SK-MEL-5 (cell line): ENCODE data around the gene TBC1D1. TPM values are rescaled to one million over a fixed set of nuclear protein-coding genes. Genes with fewer than 3 reads are reported as not detected.
"Not testable (repeated sequence)": the region's sequence is repeated elsewhere in the genome, so short reads cannot be mapped to it uniquely, and the experiment has no call there.

ENCODE experiments used
- DNase-seq: peaks from one replicate; pipeline ENCODE4 v3.0.0-alpha.2; 2016; ENCODE audit warnings: low read depth, low spot score
- in situ Hi-C: cut with HindIII; loops from 2 replicates; pipeline ENCODE4 v1.10.0; 2016; ENCODE audit warnings: low sequenced_read_pairs, high pct_unique_total_duplicates, low pct_unique_long_range_greater_than_20kb
- total RNA-seq: library from RNA; depleted of rRNA; stranded (reverse); fragments of >200 nt; shearing (Covaris generic); gene quantifications from 2 replicates; pipeline ENCODE4 v1.2.3, GENCODE V29; 2014

Gene TBC1D1
- total RNA-seq, 1 experiment from 2014 or later: 54.9 TPM

DNA sequence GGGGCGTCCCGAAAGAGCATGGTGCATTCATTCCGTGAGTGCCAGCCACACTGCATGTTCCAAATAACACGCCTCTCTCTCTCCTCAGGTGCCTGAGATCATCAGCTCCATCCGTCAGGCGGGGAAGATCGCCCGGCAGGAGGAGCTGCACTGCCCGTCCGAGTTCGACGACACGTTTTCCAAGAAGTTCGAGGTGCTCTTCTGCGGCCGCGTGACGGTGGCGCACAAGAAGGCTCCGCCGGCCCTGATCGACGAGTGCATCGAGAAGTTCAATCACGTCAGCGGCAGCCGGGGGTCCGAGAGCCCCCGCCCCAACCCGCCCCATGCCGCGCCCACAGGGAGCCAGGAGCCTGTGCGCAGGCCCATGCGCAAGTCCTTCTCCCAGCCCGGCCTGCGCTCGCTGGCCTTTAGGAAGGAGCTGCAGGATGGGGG is 123.6 kb downstream of the TBC1D1 start:
- in situ Hi-C loops: no loop called here
- DNase-seq: no peak

DNA sequence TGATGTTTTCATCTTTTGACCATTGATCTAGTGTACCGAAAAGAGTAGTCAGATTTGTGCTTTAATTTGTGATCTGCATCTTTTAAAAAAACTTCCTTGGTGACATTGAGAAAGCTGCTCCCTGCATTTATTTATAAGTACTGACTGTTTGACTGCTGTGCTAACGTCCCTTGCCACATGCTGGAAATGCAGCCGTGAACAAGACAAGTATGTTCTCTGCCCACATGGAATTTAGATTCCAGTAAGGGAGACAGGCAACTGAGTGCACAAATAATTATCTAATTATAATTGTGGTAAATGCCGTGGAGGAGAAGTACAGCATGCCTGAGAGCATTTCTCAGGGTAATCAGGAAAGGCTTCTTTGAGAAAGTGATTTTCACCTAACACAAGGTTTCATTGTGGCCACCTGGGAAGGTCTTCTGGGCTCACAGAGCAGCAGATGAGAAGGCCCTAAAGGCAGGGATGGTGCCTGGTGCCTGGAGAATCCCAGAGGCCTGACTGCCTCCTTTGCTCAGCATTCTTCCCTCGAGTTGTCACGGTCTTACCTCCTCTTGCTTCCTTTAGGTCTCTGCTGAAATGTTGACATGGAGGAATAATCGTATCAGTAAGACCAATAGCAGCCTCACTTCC is 125.1 kb downstream of the TBC1D1 start:
- in situ Hi-C loops: no loop called here
- DNase-seq: no peak

DNA sequence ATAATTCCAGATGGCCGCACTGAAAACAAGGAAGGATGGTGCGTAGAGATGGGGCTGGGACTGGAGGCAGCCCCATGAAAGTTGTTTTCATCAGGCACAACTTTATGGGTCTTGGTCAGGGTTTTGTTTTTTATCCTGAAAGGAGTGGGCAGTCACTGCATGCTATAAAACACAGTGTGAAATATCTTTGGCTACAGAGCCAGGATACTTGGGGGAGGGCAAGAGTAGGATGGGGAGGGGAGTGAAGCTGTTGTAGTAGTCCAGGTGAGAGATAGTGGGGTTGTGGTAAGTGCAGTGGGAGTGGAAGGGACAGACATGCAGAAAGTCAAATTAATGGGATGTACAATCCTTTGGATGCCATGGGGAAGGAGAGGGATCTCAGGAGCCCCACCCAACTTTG is 125.8 kb downstream of the TBC1D1 start:
- in situ Hi-C loops: no loop called here
- DNase-seq: no peak

DNA sequence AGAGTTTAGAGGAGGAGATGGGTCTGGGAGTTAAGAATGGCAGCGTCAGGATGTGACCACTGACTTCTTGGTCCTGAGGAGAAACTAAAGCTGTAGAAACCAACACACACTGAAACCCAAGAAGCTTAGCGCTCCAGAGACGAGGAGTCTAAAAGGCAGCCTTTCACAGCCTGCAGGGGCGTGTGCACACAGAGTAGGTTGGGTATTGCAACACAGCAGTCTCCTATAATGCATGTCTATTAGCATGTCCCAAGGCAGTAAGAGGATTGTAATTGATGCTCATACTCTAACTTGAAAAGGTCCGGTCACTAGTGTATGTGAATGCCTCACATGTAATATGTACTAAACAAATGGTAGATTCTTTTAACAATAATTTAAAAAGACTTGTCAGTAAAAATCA is 126.7 kb downstream of the TBC1D1 start:
- DNase-seq: peak; percentile 19
- in situ Hi-C loops: no loop called here

DNA sequence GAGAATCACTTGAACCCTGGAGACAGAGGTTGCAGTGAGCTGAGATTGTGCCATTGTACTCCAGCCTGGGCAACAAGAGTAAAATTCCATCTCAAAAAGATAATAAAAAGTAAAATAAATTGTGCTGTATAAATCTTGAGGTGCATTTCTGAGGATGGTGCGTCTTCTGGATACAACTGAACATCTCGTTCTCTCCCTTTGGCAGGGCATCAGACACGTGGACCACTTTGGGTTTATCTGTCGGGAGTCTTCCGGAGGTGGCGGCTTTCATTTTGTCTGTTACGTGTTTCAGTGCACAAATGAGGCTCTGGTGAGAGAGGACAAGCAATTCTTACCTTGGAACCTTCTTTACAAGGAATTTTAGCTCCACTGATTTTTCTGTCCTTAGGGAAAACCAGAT is 129.5 kb downstream of the TBC1D1 start:
- in situ Hi-C loops: no loop called here

DNA sequence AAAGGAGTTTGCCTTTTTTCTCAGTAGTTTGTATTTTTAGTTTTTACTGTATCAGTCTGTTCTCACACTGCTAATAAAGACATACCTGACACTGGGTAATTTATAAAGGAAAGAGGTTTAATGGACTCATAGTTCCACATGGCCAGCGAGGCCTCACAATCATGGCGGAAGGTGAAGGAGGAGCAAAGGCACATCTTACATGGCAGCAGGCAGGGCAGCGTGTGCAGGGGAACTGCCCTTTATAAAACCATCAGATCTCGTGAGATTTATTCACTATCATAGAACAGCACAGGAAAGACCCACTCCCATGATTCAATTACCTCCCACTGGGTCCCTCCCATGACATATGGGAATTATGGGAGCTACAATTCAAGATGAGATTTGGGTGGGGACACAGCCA is 130.1 kb downstream of the TBC1D1 start:
- in situ Hi-C loops, DNase-seq: not testable (repeated sequence)

More for the DNA sequence above, 129.5 kb downstream of the TBC1D1 start:
- DNase-seq: no peak

DNA sequence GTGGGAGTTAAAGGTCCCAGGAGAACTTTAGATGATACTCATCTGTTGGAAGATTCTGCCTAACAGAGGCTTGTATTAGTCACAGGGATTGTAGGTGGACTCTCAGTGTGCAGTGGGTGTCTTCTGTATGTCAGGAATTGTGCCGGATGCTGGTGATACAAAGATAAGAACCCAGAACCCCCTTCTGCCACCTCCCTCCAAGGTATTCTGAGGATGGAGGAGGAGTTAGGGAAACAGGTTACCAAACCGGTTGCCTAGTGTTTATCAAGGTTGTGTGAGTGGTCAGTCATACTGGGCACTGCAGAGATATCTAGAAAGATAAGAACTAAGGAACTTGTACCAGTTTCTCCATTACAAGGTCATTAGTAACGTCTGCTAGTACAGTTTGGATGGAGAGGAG is 130.9 kb downstream of the TBC1D1 start:
- in situ Hi-C loops: no loop called here
- DNase-seq: no peak

DNA sequence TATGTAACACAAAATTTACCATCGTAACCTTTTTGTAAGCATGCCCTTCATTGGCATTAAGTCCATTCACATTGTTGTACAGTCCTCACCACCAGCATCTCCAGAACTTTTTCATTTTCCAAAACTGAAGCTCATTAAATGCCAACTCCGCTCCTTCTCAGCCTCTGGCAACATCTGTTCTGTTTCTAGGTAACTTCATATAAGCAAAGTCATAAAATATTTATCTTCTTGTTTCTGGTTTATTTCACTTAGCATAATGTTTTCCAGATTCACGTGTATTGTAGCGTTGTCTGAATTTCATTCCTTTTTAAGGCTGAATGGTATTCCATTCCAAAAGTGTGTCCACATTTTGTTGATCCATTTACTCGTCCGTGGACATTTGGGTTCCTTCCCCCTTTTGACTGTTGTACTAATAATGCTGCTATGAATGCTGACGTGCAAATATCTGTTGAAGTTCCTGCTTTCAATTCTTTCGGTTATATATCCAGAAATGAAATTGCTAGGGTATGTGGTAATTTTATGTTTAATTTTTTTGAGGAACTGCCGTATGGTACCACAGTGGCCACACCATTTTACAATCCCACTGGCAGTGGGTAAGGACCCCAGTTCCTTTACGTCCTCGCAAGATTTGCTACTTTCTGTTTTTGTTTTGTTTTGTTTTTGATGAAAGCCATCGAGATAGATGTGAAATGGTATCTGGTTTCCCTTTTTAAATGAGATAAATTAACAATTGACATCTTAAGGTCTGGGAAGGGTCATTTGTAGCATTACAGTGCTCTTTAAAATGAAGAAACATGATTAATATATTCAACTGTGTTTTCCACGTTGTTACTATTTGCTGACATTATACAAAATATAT is 132.7 kb downstream of the TBC1D1 start:
- in situ Hi-C loops: no loop called here

DNA sequence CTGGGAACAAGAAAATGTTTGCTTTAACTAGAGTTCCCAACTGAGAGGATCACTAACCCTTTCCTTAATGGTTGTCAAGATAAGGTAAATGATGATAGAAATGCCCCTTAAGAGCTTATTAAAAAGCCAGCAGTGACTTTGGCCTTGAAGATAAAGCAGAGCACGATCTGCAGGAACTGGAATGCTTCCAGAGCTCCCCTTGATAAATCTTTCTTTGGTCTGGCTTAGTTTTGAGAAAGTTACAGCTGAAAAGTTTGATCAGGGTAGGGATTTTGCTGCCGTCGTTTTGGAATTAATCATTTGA is 133.3 kb downstream of the TBC1D1 start:
- in situ Hi-C loops: no loop called here
- DNase-seq: no peak

More for the DNA sequence above, 132.7 kb downstream of the TBC1D1 start:
- DNase-seq: no peak

DNA sequence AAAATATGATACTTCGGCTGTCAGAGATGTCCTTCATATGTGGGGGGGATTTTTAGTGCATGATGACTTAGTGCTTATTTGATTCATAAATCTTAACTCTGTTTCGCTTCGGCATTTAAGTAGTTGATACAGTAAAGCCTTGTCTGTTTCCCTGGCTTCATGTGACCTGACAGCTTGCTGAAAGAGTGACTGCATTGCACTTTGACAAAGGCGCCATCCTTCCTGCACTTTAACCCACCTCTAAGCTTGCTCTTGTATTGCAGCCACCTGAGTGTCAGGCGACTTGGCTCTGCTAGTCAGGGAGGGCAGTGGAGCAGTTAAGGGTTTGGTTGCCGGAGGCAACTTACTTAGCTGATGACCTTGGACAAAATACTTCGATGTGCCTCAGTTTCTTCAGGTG is 134.8 kb downstream of the TBC1D1 start:
- in situ Hi-C loops: no loop called here
- DNase-seq: peak; percentile 70

DNA sequence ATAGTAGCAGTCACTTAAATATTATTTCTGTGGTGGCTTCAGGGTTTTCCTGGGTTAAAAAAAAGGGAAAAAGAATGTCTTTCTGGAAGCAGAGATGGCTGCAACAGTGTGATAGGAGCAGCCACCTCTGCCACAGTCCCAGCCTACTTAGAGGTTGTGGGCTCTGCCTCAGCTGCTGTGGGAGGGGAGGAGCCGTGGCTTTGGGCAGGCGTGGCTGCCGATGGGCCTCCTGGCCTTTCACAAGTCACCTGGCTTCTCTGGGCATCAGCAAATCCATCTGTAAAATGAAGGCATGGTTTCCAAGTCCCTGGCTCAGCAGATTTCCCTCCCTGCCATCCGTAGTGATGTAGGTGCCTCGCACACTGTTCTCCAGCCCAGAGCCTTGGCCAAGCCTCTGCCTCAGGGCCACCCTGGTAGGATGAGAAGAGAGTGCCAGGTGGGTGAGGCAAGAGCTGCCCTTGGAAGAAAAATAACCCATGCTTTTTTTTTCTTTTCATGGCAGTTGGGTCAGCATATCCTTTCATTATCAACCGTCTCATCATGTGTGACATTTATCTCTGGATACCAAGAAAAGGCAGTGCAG is 135.4 kb downstream of the TBC1D1 start:
- DNase-seq: peak; percentile 24
- in situ Hi-C loops: no loop called here

DNA sequence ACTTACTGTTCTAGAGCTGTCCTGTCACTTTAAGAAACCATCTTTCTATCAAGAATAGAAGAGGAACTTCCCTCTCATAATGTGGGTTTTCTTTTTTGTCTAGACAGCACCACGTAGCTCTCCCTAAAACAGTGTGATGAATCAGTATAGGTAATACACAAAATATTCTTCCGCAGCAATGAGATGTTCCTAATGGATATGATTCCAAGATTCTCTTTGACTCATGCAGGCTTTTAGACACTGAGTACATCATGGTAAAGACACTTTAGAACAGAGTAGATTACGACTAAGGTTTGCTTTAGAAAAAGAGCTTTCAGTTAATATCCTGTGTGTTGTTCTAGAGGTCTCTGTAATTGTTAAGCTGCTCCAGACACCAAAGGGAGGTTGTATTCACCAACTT is 139.1 kb downstream of the TBC1D1 start:
- DNase-seq: no peak
- in situ Hi-C loops: no loop called here

DNA sequence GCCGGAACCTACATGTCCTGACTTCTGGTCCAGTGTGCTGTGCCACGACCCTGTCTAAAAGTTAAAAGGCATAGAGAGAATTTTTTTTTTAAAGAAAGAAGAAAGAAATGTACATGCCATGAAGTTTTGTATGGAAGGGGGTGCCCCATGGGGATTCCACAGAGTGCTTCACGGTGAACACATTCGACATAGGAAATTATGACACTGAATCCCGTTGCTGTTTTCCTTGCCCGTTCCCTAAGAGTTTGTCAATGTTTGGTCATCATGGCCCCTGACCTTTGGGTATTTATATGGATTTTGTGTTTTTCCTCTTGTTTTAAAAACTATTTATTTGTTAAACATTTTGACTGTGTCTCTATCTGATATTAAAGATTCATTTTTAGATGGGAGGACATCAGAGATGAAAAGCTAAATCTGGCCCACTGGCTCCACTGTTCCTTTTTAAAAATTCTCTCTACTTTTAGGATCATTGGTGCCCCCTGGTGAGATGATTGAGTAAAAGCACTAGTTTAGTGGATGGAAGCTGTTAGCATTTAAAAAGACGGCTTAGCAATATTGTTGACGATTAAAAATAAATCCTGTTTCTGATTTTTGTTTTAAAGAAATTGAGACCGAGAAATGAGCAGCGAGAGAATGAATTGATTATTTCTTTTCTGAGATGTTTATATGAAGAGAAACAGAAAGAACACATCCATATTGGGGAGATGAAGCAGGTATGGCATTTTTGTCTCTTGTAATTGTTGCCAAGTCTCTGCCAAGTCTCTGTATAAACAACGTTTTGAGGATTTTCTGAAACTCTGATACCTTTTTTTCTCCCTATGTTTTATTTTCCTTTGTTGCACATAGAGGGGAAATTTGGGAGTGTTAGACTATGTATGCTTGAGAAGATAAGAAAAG is 144.3 kb downstream of the TBC1D1 start:
- DNase-seq: peak; percentile 72
- in situ Hi-C loops: no loop called here

DNA sequence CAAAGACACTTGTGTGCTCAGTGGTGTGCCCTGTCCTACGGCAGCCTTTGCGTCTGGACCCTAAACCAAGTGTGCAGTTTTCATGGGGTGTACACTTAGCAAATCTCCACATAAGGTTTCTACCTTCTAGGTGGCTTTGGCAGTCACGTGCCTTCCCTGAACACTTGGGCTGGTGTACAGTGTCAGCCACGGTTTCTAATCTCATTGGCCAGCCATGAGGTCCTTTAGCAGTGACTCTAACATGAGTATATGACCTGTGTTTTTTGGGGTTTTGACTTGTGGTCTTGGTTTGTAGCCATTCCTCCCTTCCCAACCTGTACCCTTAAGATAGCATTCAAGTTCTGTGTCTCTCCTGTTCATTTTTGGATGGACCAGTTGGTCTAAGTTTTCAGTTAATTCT is 145.7 kb downstream of the TBC1D1 start:
- in situ Hi-C loops: no loop called here
- DNase-seq: no peak

DNA sequence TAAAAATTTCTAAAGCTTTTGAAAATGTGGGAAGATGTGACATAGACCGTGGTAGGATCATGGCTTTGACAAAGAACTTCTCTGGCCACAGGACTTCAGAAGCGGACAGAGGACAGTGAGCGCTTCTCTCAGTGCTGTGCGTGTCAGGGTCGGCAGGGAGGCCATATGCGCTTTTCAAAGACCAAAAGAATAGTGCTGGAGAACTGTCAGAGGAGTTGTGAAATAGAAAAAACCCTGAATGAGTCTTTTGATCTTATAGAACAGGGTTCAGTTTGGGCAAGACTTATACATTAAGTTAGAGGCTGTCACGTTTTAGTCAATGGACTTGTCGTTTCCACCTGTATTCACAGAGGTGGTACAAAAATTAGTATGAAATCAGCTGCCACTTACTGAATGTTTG is 146.7 kb downstream of the TBC1D1 start:
- in situ Hi-C loops: no loop called here
- no peak for DNase-seq

DNA sequence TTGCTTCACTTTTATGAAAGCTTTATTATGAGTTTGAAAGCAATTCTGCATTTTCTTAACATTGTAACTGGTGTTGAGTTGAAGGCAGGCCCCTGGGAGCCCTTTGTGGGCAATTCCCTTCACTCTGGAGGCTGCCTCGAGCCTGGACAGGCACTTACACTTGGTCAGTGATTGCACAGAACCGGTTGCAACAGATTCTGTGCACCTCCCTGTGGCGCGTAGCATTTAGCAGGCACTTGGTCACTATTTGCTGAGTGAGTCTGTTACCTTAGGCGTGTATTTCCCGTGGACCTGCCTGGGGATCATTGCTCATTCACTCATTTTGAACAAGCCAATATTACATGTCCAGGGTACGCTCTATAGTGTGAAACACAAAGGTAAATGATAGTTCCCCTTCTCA is 149.7 kb downstream of the TBC1D1 start:
- no peak for DNase-seq
- in situ Hi-C loops: no loop called here

DNA sequence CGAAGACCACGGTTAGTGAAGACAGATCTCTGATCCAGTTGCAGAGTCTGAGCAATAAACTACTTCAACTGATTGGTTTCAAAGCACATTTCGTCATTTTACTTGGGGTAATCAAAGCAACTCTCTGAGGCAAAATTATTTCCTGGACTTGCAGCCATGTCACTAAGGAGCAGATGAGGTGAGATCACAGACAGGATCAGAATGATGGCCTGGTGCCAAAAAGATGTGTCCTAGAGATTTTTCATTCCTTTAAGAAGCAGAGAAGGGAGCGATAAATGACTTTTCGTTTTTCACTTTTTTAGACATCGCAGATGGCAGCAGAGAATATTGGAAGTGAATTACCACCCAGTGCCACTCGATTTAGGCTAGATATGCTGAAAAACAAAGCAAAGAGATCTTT is 153.2 kb downstream of the TBC1D1 start:
- in situ Hi-C loops: no loop called here
- no peak for DNase-seq
